Neural progenitor cell (in vitro differentiated cells): ENCODE results near the gene PYDC1. TPM values are rescaled to one million over a fixed set of nuclear protein-coding genes. Genes with fewer than 3 reads are reported as not detected.

Experiments used
- DNase-seq: peaks from one replicate; pipeline ENCODE4 v3.0.0-alpha.2; 2016; ENCODE audit warnings: low spot score
- H2AFZ ChIP-seq: fragments of 200-600 bp; sonication (generic); replicated peaks from 2 replicates; pipeline ENCODE4 v1.6.1; 2016; ENCODE audit warnings: antibody characterized with exemption
- H3F3A ChIP-seq: fragments of 200-600 bp; sonication (generic); 2 replicates; pipeline ENCODE4 v1.6.1; 2016; ENCODE audit warnings: antibody characterized with exemption, low read depth
- H3K27ac ChIP-seq: fragments of 200-600 bp; sonication (generic); 2 replicates; pipeline ENCODE4 v1.5.1; 2016; ENCODE audit warnings: mild to moderate bottlenecking
- H3K27me3 ChIP-seq: fragments of 200-600 bp; sonication (generic); 2 replicates; pipeline ENCODE4 v1.6.1; 2016; ENCODE audit warnings: mild to moderate bottlenecking, moderate library complexity
- H3K36me3 ChIP-seq: fragments of 200-600 bp; sonication (generic); 2 replicates; pipeline ENCODE4 v1.5.1; 2016
- H3K4me1 ChIP-seq: fragments of 200-600 bp; sonication (generic); 2 replicates; pipeline ENCODE4 v1.6.1; 2016; ENCODE audit warnings: mixed run types
- H3K4me2 ChIP-seq: fragments of 200-600 bp; sonication (generic); 2 replicates; pipeline ENCODE4 v1.6.1; 2016
- H3K4me3 ChIP-seq: fragments of 200-600 bp; sonication (generic); 2 replicates; pipeline ENCODE4 v1.5.1; 2016
- H3K79me2 ChIP-seq: fragments of 200-600 bp; sonication (generic); 2 replicates; pipeline ENCODE4 v1.6.1; 2016; ENCODE audit warnings: low read depth
- H3K9ac ChIP-seq: fragments of 200-600 bp; sonication (generic); 2 replicates; pipeline ENCODE4 v1.6.1; 2016
- H3K9me3 ChIP-seq: fragments of 200-600 bp; sonication (generic); 2 replicates; pipeline ENCODE4 v1.5.1; 2016; ENCODE audit warnings: low read depth
- H4K20me1 ChIP-seq: fragments of 200-600 bp; sonication (generic); 2 replicates; pipeline ENCODE4 v1.6.1; 2016; ENCODE audit warnings: low read depth
- H3K27ac Mint-ChIP-seq: 3 replicates; pipeline ENCODE4 v1.8.0; 2021; ENCODE audit warnings: mixed read lengths
- H3K27me3 Mint-ChIP-seq: 2 replicates; pipeline ENCODE4 v1.8.0; 2022; ENCODE audit warnings: low read depth, mild to moderate bottlenecking, inconsistent platforms, moderate library complexity, mixed read lengths; ENCODE audit not compliant: insufficient read depth
- H3K36me3 Mint-ChIP-seq: 3 replicates; pipeline ENCODE4 v1.8.0; 2021; ENCODE audit warnings: mixed read lengths
- H3K4me1 Mint-ChIP-seq: 3 replicates; pipeline ENCODE4 v1.8.0; 2021; ENCODE audit warnings: mixed read lengths
- H3K4me3 Mint-ChIP-seq: 3 replicates; pipeline ENCODE4 v1.8.0; 2021; ENCODE audit warnings: mild to moderate bottlenecking, moderate library complexity, mixed read lengths
- H3K9me3 Mint-ChIP-seq: 3 replicates; pipeline ENCODE4 v1.8.0; 2020; ENCODE audit warnings: mixed read lengths
- CTCF ChIP-seq: fragments of 200-600 bp; sonication (generic); IDR thresholded peaks from 2 replicates; pipeline ENCODE4 v1.5.1; 2017; ENCODE audit warnings: antibody characterized with exemption, mild to moderate bottlenecking
- EZH2 ChIP-seq: fragments of 200-600 bp; sonication (generic); IDR thresholded peaks from 2 replicates; pipeline ENCODE4 v1.6.1; 2017; ENCODE audit warnings: antibody characterized with exemption, mild to moderate bottlenecking, moderate library complexity
- EZH2phosphoT487 ChIP-seq: fragments of 200-600 bp; sonication (generic); IDR thresholded peaks from 2 replicates; pipeline ENCODE4 v1.6.1; 2017; ENCODE audit warnings: antibody characterized with exemption
- small RNA-seq: library from RNA; depleted of rRNA; stranded (forward); fragments of <200 nt; gene quantifications from one replicate; pipeline ENCODE3, GENCODE V24; 2015
- total RNA-seq: library from RNA; depleted of rRNA; stranded (reverse); fragments of >200 nt; gene quantifications from 2 replicates; pipeline ENCODE4 v1.2.3, GENCODE V29; 2015; ENCODE audit warnings: low replicate concordance

PYDC1 gene
- total RNA-seq, 1 donor from 2014 or later: not detected

- TF ChIP-seq CTCF: no peak
- TF ChIP-seq EZH2: no peak
- no peak for TF ChIP-seq EZH2phosphoT487
- H3K4me1 Mint-ChIP-seq: peaks cover 33% of the 10 kb centered on the region
- peaks cover 6% of the 10 kb centered on the region for H3K4me1 ChIP-seq
These were observed 48.1 kb downstream of the PYDC1 start for GRCh38 chr16:31168848-31169247.

GRCh38 chr16:31167315-31167714 lies 49.6 kb downstream of the PYDC1 start:
- H3K27ac Mint-ChIP-seq: no peak overlapping the region
- peaks cover 27% of the 10 kb centered on the region for H3K4me1 Mint-ChIP-seq

More at GRCh38 chr16:31168848-31169247, 48.1 kb downstream of the PYDC1 start:
- Histone ChIP-seq H4K20me1 (peaks cover 14% of the 10 kb centered on the region), H3K27ac (no peak overlapping the region), H2AFZ (no peak overlapping the region), H3F3A (peaks cover 6% of the 10 kb centered on the region), H3K4me2 (no peak overlapping the region), H3K9ac (no peak overlapping the region), H3K79me2 (no peaks in the 10 kb centered on the region), H3K27me3 (peaks cover 13% of the 10 kb centered on the region), H3K9me3 (no peaks in the 10 kb centered on the region), H3K4me3 (no peak overlapping the region), H3K36me3 (no peaks in the 10 kb centered on the region)
- no peak for DNase-seq
- no peaks in the 10 kb centered on the region for H3K36me3 Mint-ChIP-seq
- peaks cover 5% of the 10 kb centered on the region for H3K27me3 Mint-ChIP-seq
- peak overlapping the region; percentile 53 for H3K27ac Mint-ChIP-seq
- no peak overlapping the region for H3K4me3 Mint-ChIP-seq
- peaks cover 2% of the 10 kb centered on the region for H3K9me3 Mint-ChIP-seq

More at GRCh38 chr16:31167315-31167714, 49.6 kb downstream of the PYDC1 start:
- Histone ChIP-seq H3K4me3 (no peak overlapping the region), H3K36me3 (no peaks in the 10 kb centered on the region), H3F3A (peaks cover 6% of the 10 kb centered on the region), H3K27ac (no peak overlapping the region), H3K9me3 (no peaks in the 10 kb centered on the region), H4K20me1 (peaks cover 14% of the 10 kb centered on the region), H3K27me3 (peaks cover 13% of the 10 kb centered on the region), H3K79me2 (no peaks in the 10 kb centered on the region), H3K9ac (no peak overlapping the region), H2AFZ (no peak overlapping the region), H3K4me2 (no peak overlapping the region), H3K4me1 (peaks cover 6% of the 10 kb centered on the region)
- TF ChIP-seq CTCF (no peak), EZH2phosphoT487 (no peak), EZH2 (no peak)
- DNase-seq: no peak
- H3K27me3 Mint-ChIP-seq: peaks cover 5% of the 10 kb centered on the region
- no peak overlapping the region for H3K4me3 Mint-ChIP-seq
- peaks cover 2% of the 10 kb centered on the region for H3K9me3 Mint-ChIP-seq
- no peaks in the 10 kb centered on the region for H3K36me3 Mint-ChIP-seq

Small RNA genes within 50 kb of the gene (small RNA-seq; reads per million reads assigned to genes)
- gene NDUFA3P6: not detected

Other genes starting within 250 kb of the PYDC1 start
- 1.4 and 2.9 TPM in 2 replicates for gene HSD3B7, start 231.9 kb downstream of the PYDC1 start, total RNA-seq
- 6.6 and 7.3 TPM in 2 replicates for gene STX1B, start 206.5 kb downstream of the PYDC1 start, total RNA-seq
- 6.6 and 13.3 TPM in 2 replicates for gene STX4, start 183.6 kb downstream of the PYDC1 start, total RNA-seq
- 3.7 and 14.7 TPM in 2 replicates for gene ZNF668, start 142.9 kb downstream of the PYDC1 start, total RNA-seq
- 7.5 and 31.2 TPM in 2 replicates for gene ZNF646, start 142.7 kb downstream of the PYDC1 start, total RNA-seq
- 2.3 and 7.7 TPM in 2 replicates for gene PRSS53, start 128.2 kb downstream of the PYDC1 start, total RNA-seq
- gene VKORC1, start 122.3 kb downstream of the PYDC1 start, total RNA-seq: 95.9 and 137 TPM in 2 replicates
- 19.8 and 38.1 TPM in 2 replicates for gene BCKDK, start 108.7 kb downstream of the PYDC1 start, total RNA-seq
- 59.7 and 71.7 TPM in 2 replicates for gene KAT8, start 99.5 kb downstream of the PYDC1 start, total RNA-seq
- gene PRSS8, start 81.4 kb downstream of the PYDC1 start, total RNA-seq: 2.7 and 17.6 TPM in 2 replicates
- gene PRSS36, start 67.1 kb downstream of the PYDC1 start, total RNA-seq: 0.30 and 0.68 TPM in 2 replicates
- 81.7 and 127 TPM in 2 replicates for gene FUS, start 37.0 kb downstream of the PYDC1 start, total RNA-seq
- gene PYCARD, start 14.4 kb downstream of the PYDC1 start, total RNA-seq: 0.81 TPM in 1 of 2 replicates, not detected in the other
- 0.07 TPM in 1 of 2 replicates, not detected in the other for gene TRIM72, start 3.0 kb downstream of the PYDC1 start, total RNA-seq
- not detected in 2 replicates for gene ITGAM, start 42.8 kb upstream of the PYDC1 start, total RNA-seq
- not detected in 2 replicates for gene ITGAX, start 138.0 kb upstream of the PYDC1 start, total RNA-seq
- not detected in 2 replicates for gene ITGAD, start 176.2 kb upstream of the PYDC1 start, total RNA-seq
- not detected in 2 replicates for gene COX6A2, start 211.2 kb upstream of the PYDC1 start, total RNA-seq
- 0.19 and 0.53 TPM in 2 replicates for gene ZNF843, start 225.7 kb upstream of the PYDC1 start, total RNA-seq
- 5.4 and 7.6 TPM in 2 replicates for gene ARMC5, start 242.4 kb upstream of the PYDC1 start, total RNA-seq